ENCODE results near the gene TNFAIP8. TPM values are rescaled to one million over a fixed set of nuclear protein-coding genes. Genes with fewer than 3 reads are reported as not detected.
"Not testable (repeated sequence)": the region's sequence is repeated elsewhere in the genome, so short reads cannot be mapped to it uniquely, and the experiment has no call there.

The TNFAIP8 gene
- total RNA-seq, 1 donor from 2014 or later: 214 TPM

DNA sequence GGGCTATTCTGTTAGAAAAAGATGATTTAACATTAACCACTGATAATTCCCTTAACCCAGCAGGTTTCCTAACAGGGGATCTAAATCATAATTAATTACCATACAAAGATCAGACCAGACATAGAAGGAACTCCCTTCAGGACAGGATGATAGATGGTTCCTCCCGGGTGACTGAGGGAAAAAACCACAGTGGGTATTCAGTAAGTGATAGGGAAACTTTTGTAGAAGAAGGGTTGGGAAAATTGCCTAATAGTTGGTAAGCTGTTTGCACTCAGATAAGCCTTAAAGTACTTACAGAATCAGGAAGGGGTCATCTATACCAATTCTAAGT is 82.7 kb downstream of the TNFAIP8 start:
- DNase-seq (ENCODE audit: low spot score); H3K27ac Mint-ChIP-seq; H3K9me3 Mint-ChIP-seq; H3K36me3 Mint-ChIP-seq (ENCODE audit: low read depth); intact Hi-C loops (cut with micrococcal nuclease): not testable (repeated sequence)
- Mint-ChIP-seq H3K4me3 (peak overlapping the region; percentile 67), H3K27me3 (ENCODE audit: insufficient read depth) (peaks cover 28% of the 10 kb centered on the region), H3K4me1 (ENCODE audit: low read depth) (peaks cover 26% of the 10 kb centered on the region)

DNA sequence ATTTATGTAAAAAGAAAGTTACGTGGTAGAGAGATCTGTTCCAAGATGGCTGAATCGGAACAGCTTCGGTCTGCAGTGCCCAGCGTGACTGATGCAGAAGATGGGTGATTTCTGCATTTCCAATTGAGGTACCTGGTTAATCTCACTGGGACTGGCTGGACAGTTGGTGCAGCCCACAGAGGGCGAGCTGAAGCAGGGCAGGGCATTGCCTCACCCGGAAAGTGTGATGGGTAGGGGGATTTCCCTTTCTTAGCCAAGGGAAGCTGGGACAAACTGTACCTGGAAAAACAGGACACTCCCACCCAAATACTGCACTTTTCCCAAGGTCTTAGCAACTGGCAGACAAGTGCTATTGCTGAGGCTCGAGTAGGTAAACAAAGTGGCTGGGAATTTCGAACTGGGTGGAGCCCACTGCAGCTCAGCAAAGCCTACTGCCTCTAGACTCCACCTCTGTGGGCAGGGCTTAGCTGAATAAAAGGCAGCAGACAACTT is 83.4 kb downstream of the TNFAIP8 start:
- H3K4me3 Mint-ChIP-seq: peak overlapping the region; percentile 67
- peaks cover 2% of the 10 kb centered on the region for H3K9me3 Mint-ChIP-seq
- DNase-seq (ENCODE audit: low spot score): no peak
- peaks cover 24% of the 10 kb centered on the region for H3K4me1 Mint-ChIP-seq (ENCODE audit: low read depth)
- H3K27me3 Mint-ChIP-seq (ENCODE audit: insufficient read depth): peaks cover 30% of the 10 kb centered on the region
- intact Hi-C loops (cut with micrococcal nuclease): no loop called here
- no peaks in the 10 kb centered on the region for H3K36me3 Mint-ChIP-seq (ENCODE audit: low read depth)
- H3K27ac Mint-ChIP-seq: no peak overlapping the region

GRCh38 chr5:119439632-119440031 is 83.8 kb downstream of the TNFAIP8 start:
- Mint-ChIP-seq H3K27me3 (ENCODE audit: insufficient read depth) (peaks cover 33% of the 10 kb centered on the region), H3K4me1 (ENCODE audit: low read depth) (peaks cover 19% of the 10 kb centered on the region)
- H3K9me3 Mint-ChIP-seq; DNase-seq (ENCODE audit: low spot score); H3K4me3 Mint-ChIP-seq; H3K27ac Mint-ChIP-seq; intact Hi-C loops (cut with micrococcal nuclease); H3K36me3 Mint-ChIP-seq (ENCODE audit: low read depth): not testable (repeated sequence)

- DNase-seq (ENCODE audit: low spot score); H3K9me3 Mint-ChIP-seq; H3K4me3 Mint-ChIP-seq; intact Hi-C loops (cut with micrococcal nuclease); H3K4me1 Mint-ChIP-seq (ENCODE audit: low read depth); H3K36me3 Mint-ChIP-seq (ENCODE audit: low read depth); H3K27ac Mint-ChIP-seq: not testable (repeated sequence)
- peaks cover 29% of the 10 kb centered on the region for H3K27me3 Mint-ChIP-seq (ENCODE audit: insufficient read depth)
Measured at GRCh38 chr5:119444643-119445042, 88.8 kb downstream of the TNFAIP8 start.

DNA sequence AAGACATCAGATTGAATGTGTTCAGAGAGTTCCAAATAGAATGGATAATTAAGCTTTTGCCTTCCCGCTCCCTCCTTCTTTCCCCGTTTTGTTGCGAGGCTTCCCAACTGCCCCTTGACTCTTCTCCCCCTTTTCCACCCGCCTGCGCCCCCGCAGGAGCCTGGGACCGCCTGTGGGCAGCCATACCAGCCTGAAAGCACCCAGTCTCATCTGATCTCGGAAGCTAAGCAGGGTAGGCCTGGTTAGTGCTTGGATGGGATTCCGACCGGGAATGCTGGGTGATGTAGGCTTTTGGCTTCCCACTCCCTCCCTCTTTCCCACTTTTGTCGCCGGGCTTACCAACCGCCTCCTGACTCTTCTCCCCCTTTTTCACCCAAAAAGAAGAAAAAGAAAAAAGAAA is 89.7 kb downstream of the TNFAIP8 start:
- peaks cover 28% of the 10 kb centered on the region for H3K27me3 Mint-ChIP-seq (ENCODE audit: insufficient read depth)
- DNase-seq (ENCODE audit: low spot score): no peak
- no peak overlapping the region for H3K4me3 Mint-ChIP-seq
- H3K27ac Mint-ChIP-seq: no peak overlapping the region
- H3K36me3 Mint-ChIP-seq (ENCODE audit: low read depth): no peaks in the 10 kb centered on the region
- peaks cover 5% of the 10 kb centered on the region for H3K9me3 Mint-ChIP-seq
- intact Hi-C loops (cut with micrococcal nuclease): no loop called here
- no peaks in the 10 kb centered on the region for H3K4me1 Mint-ChIP-seq (ENCODE audit: low read depth)

Other genes starting within 250 kb of the TNFAIP8 start
- gene HSD17B4, start 96.5 kb downstream of the TNFAIP8 start, total RNA-seq: 65.6 and 78.2 TPM in 2 replicates

Measured in activated T-helper 1 cell treated with anti-CD3 and anti-CD28 coated beads, Interleukin-12 subunit alpha, Interleukin-12 subunit beta, Interleukin-2, Interleukin-4 antibody, amounts not matched to agents 30 ng/mL and 10 ng/mL and 1 ng/mL, durations not matched to agents 14 hours and 24 hours and 36 hours (primary cell).